ENCODE results near the gene SLC22A6. TPM values are rescaled to one million over a fixed set of nuclear protein-coding genes. Genes with fewer than 3 reads are reported as not detected.

Gene SLC22A6
- polyA plus RNA-seq (not detected in 3 replicates), polyA minus RNA-seq (not detected in 3 replicates)
- polyA plus RNA-seq (2011; ENCODE audit: low read depth), result not detected
- polyA plus RNA-seq (2011; cell fraction: cytosol; rRNA removed), result not detected in 2 replicates
- polyA plus RNA-seq (2011; cell fraction: nucleus; rRNA removed), result not detected in 2 replicates
- polyA plus RNA-seq (2012; ENCODE audit: low replicate concordance), result not detected in 2 replicates
- polyA minus RNA-seq (2011; cell fraction: cytosol; rRNA and poly(A)+ RNA removed), result not detected
- polyA minus RNA-seq (2011; cell fraction: nucleus; rRNA and poly(A)+ RNA removed), result not detected in 2 replicates

GRCh38 chr11:62984451-62984991, at the start of gene SLC22A6:
SLC22A6 (minus strand) TSS chr11:62984967; CDS start chr11:62984690, 277 bp downstream.
- no peaks in the 10 kb centered on the region for H3K9me3 ChIP-seq (ENCODE audit: control insufficient read depth, low read depth, low read length)
- H3K27ac ChIP-seq (ENCODE audit: control insufficient read depth, insufficient read depth, low read length), result no peak within 1 kb of the TSS
- no peak within 1 kb of the TSS for H3K9ac ChIP-seq (ENCODE audit: control insufficient read depth, extremely low read depth, insufficient read depth, low read length)
- dilution Hi-C loops (cut with MboI; ENCODE audit: extremely low pct_ligation_motif_present, low sequenced_read_pairs), result no loop called here
- no peak for DNase-seq (ENCODE audit: low read depth, low spot score)
- H2AFZ ChIP-seq (ENCODE audit: control insufficient read depth, low read length), result no peak within 1 kb of the TSS
- H4K20me1 ChIP-seq (ENCODE audit: control insufficient read depth, extremely low read depth, insufficient read depth, low read length), result no peaks in the 10 kb centered on the region
- H3K9me1 ChIP-seq (ENCODE audit: control insufficient read depth, extremely low read depth, insufficient read depth, low read length), result no peaks in the 10 kb centered on the region
- H3K4me2 ChIP-seq (ENCODE audit: control insufficient read depth, extremely low read depth, insufficient read depth, low read depth, low read length), result no peak within 1 kb of the TSS
- no peaks in the 10 kb centered on the region for H3K36me3 ChIP-seq (ENCODE audit: control insufficient read depth in 2 of 2, extremely low read depth in 1 of 2, insufficient read depth in 2 of 2, low read length in 2 of 2)
- H3K79me2 ChIP-seq (ENCODE audit: control insufficient read depth, insufficient read depth, low read length), result no peaks in the 10 kb centered on the region
- H3K4me1 ChIP-seq (ENCODE audit: control insufficient read depth, extremely low read depth, insufficient read depth, low read length), result no peaks in the 10 kb centered on the region
- FAIRE-seq, result no peak
- no peak for TF ChIP-seq CTCF (optimal IDR thresholded peaks at IDR 0.05 in 1 of 3, IDR thresholded peaks at IDR 0.05 in 1 of 3, conservative IDR thresholded peaks at IDR 0.05 in 1 of 3; ENCODE audit: extremely low read depth in 1 of 3, insufficient read depth in 2 of 3, low read length in 3 of 3)
- no peak for TF ChIP-seq EZH2 (IDR thresholded peaks at IDR 0.05; ENCODE audit: low read length)
- no peaks in the 10 kb centered on the region for H3K27me3 ChIP-seq (ENCODE audit: control insufficient read depth, extremely low read depth, insufficient read depth, low read length)
- no peak within 1 kb of the TSS for H3K4me3 ChIP-seq (ENCODE audit: control insufficient read depth in 2 of 3, extremely low read depth in 1 of 3, insufficient read depth in 2 of 3, low read depth in 1 of 3, low read length in 3 of 3)

- Histone ChIP-seq H3K9me1 (ENCODE audit: control insufficient read depth, extremely low read depth, insufficient read depth, low read length) (no peaks in the 10 kb centered on the region), H3K79me2 (ENCODE audit: control insufficient read depth, insufficient read depth, low read length) (no peaks in the 10 kb centered on the region), H3K4me1 (ENCODE audit: control insufficient read depth, extremely low read depth, insufficient read depth, low read length) (no peaks in the 10 kb centered on the region), H3K9ac (ENCODE audit: control insufficient read depth, extremely low read depth, insufficient read depth, low read length) (no peak overlapping the region), H3K4me2 (ENCODE audit: control insufficient read depth, extremely low read depth, insufficient read depth, low read depth, low read length) (no peak overlapping the region), H3K27ac (ENCODE audit: control insufficient read depth, insufficient read depth, low read length) (no peak overlapping the region), H3K9me3 (ENCODE audit: control insufficient read depth, low read depth, low read length) (no peaks in the 10 kb centered on the region), H4K20me1 (ENCODE audit: control insufficient read depth, extremely low read depth, insufficient read depth, low read length) (no peaks in the 10 kb centered on the region), H3K4me3 (ENCODE audit: control insufficient read depth in 2 of 3, extremely low read depth in 1 of 3, insufficient read depth in 2 of 3, low read depth in 1 of 3, low read length in 3 of 3) (no peak overlapping the region), H3K36me3 (ENCODE audit: control insufficient read depth in 2 of 2, extremely low read depth in 1 of 2, insufficient read depth in 2 of 2, low read length in 2 of 2) (no peaks in the 10 kb centered on the region), H3K27me3 (ENCODE audit: control insufficient read depth, extremely low read depth, insufficient read depth, low read length) (no peaks in the 10 kb centered on the region), H2AFZ (ENCODE audit: control insufficient read depth, low read length) (no peak overlapping the region)
- DNase-seq (ENCODE audit: low read depth, low spot score) (no peak), FAIRE-seq (no peak)
- no peak for TF ChIP-seq CTCF (optimal IDR thresholded peaks at IDR 0.05 in 1 of 3, IDR thresholded peaks at IDR 0.05 in 1 of 3, conservative IDR thresholded peaks at IDR 0.05 in 1 of 3; ENCODE audit: extremely low read depth in 1 of 3, insufficient read depth in 2 of 3, low read length in 3 of 3)
- TF ChIP-seq EZH2 (IDR thresholded peaks at IDR 0.05; ENCODE audit: low read length), result no peak
- dilution Hi-C loops (cut with MboI; ENCODE audit: extremely low pct_ligation_motif_present, low sequenced_read_pairs), result no loop called here
Measured at GRCh38 chr11:63032457-63032856, 47.7 kb upstream of the SLC22A6 start.

Data from keratinocyte (primary cell).